Measurements from ENCODE around the gene FDPS.
"Not testable (repeated sequence)": the region's sequence is repeated elsewhere in the genome, so short reads cannot be mapped to it uniquely, and the experiment has no call there.

The FDPS gene

GRCh38 chr1:155327981-155328380 is 19.3 kb downstream of the FDPS start:
- ChIA-PET CTCF (interaction anchor here (8.4 kb wide), 1 partner anchor 78 kb away, joined by 77 read pairs; no protein-coding TSS in a partner anchor), POLR2A (interaction anchor here (0.7 to 0.9 kb wide), 2 partner anchors 20 to 84 kb away, joined by 3 read pairs; partner anchors contain the start of gene FDPS)
- H3K4me3 ChIP-seq (ENCODE audit: low read depth, low read length), result no peak overlapping the region
- H3K36me3 ChIP-seq (ENCODE audit: control insufficient read depth in 2 of 2, insufficient read depth in 1 of 2, low read length in 2 of 2), result peaks cover 23 to 58% of the 10 kb centered on the region in 2 experiments
- H3K9me3 ChIP-seq (ENCODE audit: control insufficient read depth, insufficient read depth, low read depth, low read length), result no peaks in the 10 kb centered on the region
- H3K27ac ChIP-seq (ENCODE audit: extremely low read depth, low read depth, low read length), result no peak overlapping the region
- 0 out of 2 replicates have a peak, but pooled peaks cover 3% of the 10 kb centered on the region for H3K4me1 ChIP-seq (ENCODE audit: control insufficient read depth, insufficient read depth, low read length)
- TF ChIP-seq ZNF707 (tag by site-specific recombination; IDR thresholded peaks at IDR 0.05) (no peak), KLF7 (tag by site-specific recombination; IDR thresholded peaks at IDR 0.05; ENCODE audit: borderline replicate concordance) (no peak), ZNF560 (tag by site-specific recombination; IDR thresholded peaks at IDR 0.05; ENCODE audit: borderline replicate concordance) (no peak), ZSCAN16 (tag by site-specific recombination; IDR thresholded peaks at IDR 0.05) (no peak), SCRT1 (tag by site-specific recombination; IDR thresholded peaks at IDR 0.05; ENCODE audit: borderline replicate concordance) (no peak), MZF1 (tag by site-specific recombination; IDR thresholded peaks at IDR 0.05; ENCODE audit: borderline replicate concordance) (no peak), ZNF292 (tag by site-specific recombination; IDR thresholded peaks at IDR 0.05; ENCODE audit: borderline replicate concordance, low read depth) (no peak), ZNF513 (tag by site-specific recombination; IDR thresholded peaks at IDR 0.05) (no peak), BCL11A (tag by site-specific recombination; IDR thresholded peaks at IDR 0.05; ENCODE audit: low read depth) (no peak), ZFP37 (tag by site-specific recombination; IDR thresholded peaks at IDR 0.05) (no peak), EGR2 (tag by site-specific recombination; IDR thresholded peaks at IDR 0.05; ENCODE audit: low read depth) (no peak), MEIS1 (CRISPR knock-in tag; IDR thresholded peaks at IDR 0.05; ENCODE audit: borderline replicate concordance) (no peak), ZNF792 (tag by site-specific recombination; IDR thresholded peaks at IDR 0.05) (no peak), ZNF555 (tag by site-specific recombination; conservative IDR thresholded peaks at IDR 0.05) (no peak), ZBTB44 (tag by site-specific recombination; IDR thresholded peaks at IDR 0.05) (no peak), ZNF549 (tag by site-specific recombination; IDR thresholded peaks at IDR 0.05) (no peak)

GRCh38 chr1:155328856-155329255 is 20.2 kb downstream of the FDPS start:
- H3K9me3 ChIP-seq (ENCODE audit: control insufficient read depth, insufficient read depth, low read depth, low read length); H3K4me1 ChIP-seq (ENCODE audit: control insufficient read depth, insufficient read depth, low read length); H3K4me3 ChIP-seq (ENCODE audit: low read depth, low read length); H3K27ac ChIP-seq (ENCODE audit: extremely low read depth, low read depth, low read length): not testable (repeated sequence)
- POLR2A ChIA-PET, result interaction anchor here (0.7 kb wide), 1 partner anchor 77 kb away, joined by 3 read pairs; no protein-coding TSS in a partner anchor
- CTCF ChIA-PET, result interaction anchor here (0.6 to 8.4 kb wide), 2 partner anchors 79 to 142 kb away, joined by 3 to 77 read pairs; no protein-coding TSS in a partner anchor
- H3K36me3 ChIP-seq (ENCODE audit: control insufficient read depth in 2 of 2, insufficient read depth in 1 of 2, low read length in 2 of 2), result peaks cover 23 to 63% of the 10 kb centered on the region in 2 experiments

- TF ChIP-seq ZBTB17 (tag by site-specific recombination; IDR thresholded peaks at IDR 0.05) (peak; percentile 69), PBX3 (CRISPR knock-in tag; IDR thresholded peaks at IDR 0.05) (no peak), ZNF362 (tag by site-specific recombination; IDR thresholded peaks at IDR 0.05) (peak; percentile 42; the same call in 1 of the 2 replicates), ZNF654 (tag by site-specific recombination; IDR thresholded peaks at IDR 0.05; ENCODE audit: low read depth) (no peak), PRDM1 (tag by site-specific recombination; IDR thresholded peaks at IDR 0.05) (peak; percentile 41; the same call in 1 of the 2 replicates), ZNF623 (tag by site-specific recombination; IDR thresholded peaks at IDR 0.05) (no peak), ZNF148 (tag by site-specific recombination; IDR thresholded peaks at IDR 0.05; ENCODE audit: borderline replicate concordance) (no peak)
- Histone ChIP-seq H3K9me3 (ENCODE audit: control insufficient read depth, insufficient read depth, low read depth, low read length) (no peaks in the 10 kb centered on the region), H3K4me3 (ENCODE audit: low read depth, low read length) (no peak overlapping the region), H3K4me1 (ENCODE audit: control insufficient read depth, insufficient read depth, low read length) (0 out of 2 replicates have a peak, but pooled peaks cover 3% of the 10 kb centered on the region), H3K36me3 (ENCODE audit: control insufficient read depth in 2 of 2, insufficient read depth in 1 of 2, low read length in 2 of 2) (peaks cover 23 to 70% of the 10 kb centered on the region in 2 experiments), H3K27ac (ENCODE audit: extremely low read depth, low read depth, low read length) (no peak overlapping the region)
- POLR2A ChIA-PET, result interaction anchor here (0.6 to 0.9 kb wide), 2 partner anchors 79 to 202 kb away, joined by 3 read pairs; partner anchors contain the start of gene EFNA1
- CTCF ChIA-PET, result no interaction called here
These were observed 21.4 kb downstream of the FDPS start for GRCh38 chr1:155329980-155330598.

Measured in HEK293 (cell line).